HG02678 (cell line): ENCODE data around the gene EFCC1.

Experiments used
- ATAC-seq: cut with Tn5 transposase; IDR thresholded peaks from one replicate; pipeline ENCODE4 v1.9.1; 2021; ENCODE audit warnings: mild to moderate bottlenecking, moderate library complexity; ENCODE audit not compliant: unreplicated experiment

EFCC1 gene

GRCh38 chr3:129031476-129032215, 30.5 kb downstream of the EFCC1 start:
- no peak for ATAC-seq

DNA sequence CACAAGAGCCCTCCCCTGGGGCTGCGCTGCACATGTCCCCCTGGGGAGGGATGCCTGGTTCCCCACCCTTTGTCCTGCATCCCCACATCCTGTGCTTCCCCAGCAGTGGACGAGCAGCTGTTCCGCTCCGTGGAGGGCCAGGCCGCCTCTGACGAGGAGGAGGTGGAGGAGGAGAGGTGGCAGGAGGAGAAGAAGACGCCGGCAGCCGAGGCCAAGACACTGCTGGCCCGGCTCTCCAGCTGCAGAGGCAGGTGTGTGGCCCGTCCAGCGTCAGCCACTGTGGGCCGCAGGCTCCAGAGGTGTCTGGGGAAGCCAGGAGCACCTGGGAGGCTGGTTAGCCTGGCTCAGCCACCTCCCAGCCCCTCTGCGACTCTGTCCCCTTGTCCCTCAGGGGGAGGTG, 31.6 kb downstream of the EFCC1 start:
- ATAC-seq: no peak

DNA sequence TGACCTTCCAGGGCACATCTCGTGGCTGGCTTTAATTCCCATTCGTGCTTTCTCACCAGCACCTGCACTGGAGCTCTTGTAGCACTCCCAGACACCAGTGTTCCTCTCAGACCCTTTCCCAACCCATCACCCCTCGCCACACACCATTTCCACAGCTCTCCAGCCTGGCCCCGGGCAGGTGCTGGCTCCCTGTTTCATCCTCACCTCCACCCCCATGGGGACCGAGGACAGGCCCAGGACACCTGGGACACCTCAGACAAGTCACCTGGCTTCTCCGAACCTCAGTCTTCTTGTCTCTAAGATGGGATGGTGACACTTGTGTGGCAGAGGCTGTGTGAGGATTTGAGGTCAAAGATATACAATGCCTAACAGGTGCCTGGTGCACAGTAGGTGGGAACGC, 32.0 kb downstream of the EFCC1 start:
- ATAC-seq: no peak

DNA sequence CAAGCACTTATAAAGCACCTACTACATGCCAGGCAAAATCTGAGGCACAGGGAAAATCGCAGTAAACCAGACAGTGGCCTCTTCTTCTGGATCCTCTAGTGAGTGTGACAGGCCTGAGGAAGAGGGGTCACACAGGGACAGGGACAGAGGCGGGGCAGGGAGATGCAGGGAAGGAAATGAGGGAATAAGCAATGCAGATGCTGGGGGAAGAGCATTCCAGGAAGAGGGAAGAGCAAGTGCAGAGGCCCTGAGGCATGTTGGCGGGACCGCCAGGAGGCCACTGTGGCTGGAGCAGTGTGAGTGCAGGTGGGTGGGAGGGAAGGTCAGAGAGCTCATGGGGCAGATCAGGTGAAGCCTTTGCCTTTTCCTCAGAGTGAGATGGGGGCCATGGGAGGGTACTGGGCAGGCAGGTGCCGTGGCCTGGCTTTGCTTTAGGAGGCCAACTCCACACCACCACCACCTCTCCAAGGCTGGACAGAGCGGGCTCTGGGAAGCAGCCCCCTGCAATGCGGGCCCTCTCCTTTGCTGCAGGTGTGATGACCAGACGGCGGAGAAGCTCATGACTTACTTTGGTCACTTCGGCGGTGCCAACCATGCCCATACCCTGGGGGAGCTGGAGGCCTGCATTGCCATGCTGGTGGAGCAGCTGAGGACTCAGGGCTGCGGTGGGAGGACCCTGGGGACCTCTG, 32.7 kb downstream of the EFCC1 start:
- no peak for ATAC-seq

- no peak for ATAC-seq
These were observed 33.5 kb downstream of the EFCC1 start for GRCh38 chr3:129034642-129035041.

GRCh38 chr3:129035360-129036221, 34.5 kb downstream of the EFCC1 start:
- ATAC-seq: no peak

DNA sequence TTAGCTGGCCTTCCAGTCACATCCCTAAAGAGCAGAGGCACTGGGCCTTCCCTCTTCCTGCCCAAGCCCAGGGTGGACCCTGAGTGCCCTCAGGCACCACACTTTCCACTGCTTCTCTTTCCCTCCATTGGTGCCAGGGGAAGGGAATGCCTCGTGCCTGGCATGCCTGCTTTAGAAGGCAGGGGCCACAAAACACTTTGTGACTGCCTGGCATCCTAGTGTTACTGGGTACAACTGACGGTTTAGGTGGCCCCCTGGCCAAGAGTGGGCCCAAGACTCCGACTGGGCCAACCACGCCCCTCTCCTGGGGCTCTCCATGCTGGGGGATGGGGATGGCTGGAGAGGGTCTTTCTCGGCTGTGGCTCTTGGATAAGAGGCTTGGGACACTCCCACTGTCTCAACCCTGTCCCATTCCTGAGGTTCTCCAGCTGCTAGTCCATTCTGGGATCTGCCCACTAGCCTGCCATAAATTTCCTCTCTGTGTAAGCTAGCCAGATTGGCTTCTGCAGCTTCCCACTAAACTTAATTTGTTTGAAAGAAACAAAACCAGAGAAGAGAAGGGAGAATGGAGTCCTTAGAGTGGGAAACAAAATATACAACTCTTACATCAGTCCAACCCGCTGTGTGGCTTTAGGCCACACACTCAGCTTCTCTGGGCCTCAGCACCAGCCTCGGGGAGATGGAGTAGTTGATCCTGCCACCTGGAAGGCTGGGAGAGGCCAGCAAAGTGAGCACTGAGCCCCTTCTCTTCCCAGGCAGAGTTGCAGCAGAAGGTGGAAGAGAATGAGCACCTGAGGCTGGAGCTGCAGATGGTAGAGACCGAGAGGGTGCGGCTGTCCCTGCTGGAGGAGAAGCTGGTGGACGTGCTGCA, 35.4 kb downstream of the EFCC1 start:
- ATAC-seq: no peak

- ATAC-seq: no peak
These were observed 36.0 kb downstream of the EFCC1 start for GRCh38 chr3:129037093-129037419.

DNA sequence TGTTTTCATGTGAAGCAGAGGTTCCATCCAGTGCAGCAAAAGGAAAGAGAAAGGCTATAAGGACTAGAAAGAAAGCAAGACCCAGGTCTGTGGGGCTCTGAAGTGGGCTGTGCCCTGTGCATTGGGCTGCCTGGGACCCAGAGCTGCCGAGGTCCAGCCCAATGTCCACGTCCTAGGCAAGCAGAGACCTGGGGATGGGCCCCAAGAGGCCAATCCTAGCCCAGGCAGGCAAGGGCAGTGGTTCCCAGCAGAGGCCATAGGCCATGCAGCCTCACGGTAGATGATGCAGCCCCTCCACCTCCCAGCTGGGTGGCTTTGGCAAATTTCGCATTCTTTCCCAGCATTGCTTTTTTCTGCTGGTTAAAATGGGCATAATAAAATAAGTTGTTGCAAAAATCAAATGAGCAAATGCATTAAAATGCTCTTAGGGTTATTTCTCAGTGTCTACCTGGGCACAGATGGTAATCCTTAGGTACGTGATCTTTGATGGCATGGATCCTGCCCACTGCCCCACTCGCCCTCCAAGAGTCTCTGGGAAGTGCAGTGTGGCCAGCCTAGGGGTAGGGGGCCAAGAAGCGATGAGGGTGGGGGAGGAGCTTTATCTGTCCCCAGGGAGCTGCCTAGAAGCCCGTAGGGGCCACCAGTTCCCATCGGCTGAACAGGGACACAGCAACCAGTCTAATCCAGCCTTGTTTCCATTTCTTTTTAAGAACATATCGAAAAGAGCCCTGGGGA, 37.2 kb downstream of the EFCC1 start:
- no peak for ATAC-seq

GRCh38 chr3:129039271-129040038, 38.4 kb downstream of the EFCC1 start:
- ATAC-seq: no peak

DNA sequence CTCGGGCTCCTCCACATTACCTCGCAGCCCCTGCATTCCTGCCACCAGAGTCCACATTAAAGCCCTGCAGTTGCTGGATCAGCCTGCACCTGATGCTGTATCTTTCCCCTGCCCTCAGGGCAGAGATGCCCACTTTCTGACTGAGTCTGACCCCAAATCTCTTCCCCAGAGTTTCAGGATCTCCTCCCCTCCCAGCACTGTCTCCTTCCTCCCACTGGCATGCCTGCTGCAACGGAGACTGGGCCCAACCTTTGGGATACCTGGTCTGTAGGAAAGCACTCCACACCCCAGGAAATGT, 38.9 kb downstream of the EFCC1 start:
- no peak for ATAC-seq

GRCh38 chr3:129040579-129041300, 39.6 kb downstream of the EFCC1 start:
- no peak for ATAC-seq

DNA sequence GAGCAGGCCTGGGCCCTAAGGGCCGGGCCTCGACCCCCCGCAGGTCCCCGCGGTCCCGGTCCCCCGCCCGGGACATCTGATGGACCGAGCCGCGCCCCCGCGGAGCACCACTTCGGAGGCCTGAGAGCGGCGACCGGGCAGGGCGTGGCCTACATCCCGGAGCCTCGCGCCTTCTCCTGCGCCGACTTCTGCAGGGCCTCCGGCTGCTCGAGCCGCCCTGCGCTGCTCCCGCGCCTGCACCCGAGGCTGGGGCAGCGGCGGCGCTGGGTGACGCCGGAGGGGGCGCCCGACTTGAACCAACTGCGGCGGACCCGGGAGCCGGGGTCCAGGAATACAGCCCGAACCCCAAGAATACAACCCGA, 44.6 kb downstream of the EFCC1 start:
- ATAC-seq: no peak

- ATAC-seq: no peak
These were observed 45.1 kb downstream of the EFCC1 start for GRCh38 chr3:129046037-129046731.

DNA sequence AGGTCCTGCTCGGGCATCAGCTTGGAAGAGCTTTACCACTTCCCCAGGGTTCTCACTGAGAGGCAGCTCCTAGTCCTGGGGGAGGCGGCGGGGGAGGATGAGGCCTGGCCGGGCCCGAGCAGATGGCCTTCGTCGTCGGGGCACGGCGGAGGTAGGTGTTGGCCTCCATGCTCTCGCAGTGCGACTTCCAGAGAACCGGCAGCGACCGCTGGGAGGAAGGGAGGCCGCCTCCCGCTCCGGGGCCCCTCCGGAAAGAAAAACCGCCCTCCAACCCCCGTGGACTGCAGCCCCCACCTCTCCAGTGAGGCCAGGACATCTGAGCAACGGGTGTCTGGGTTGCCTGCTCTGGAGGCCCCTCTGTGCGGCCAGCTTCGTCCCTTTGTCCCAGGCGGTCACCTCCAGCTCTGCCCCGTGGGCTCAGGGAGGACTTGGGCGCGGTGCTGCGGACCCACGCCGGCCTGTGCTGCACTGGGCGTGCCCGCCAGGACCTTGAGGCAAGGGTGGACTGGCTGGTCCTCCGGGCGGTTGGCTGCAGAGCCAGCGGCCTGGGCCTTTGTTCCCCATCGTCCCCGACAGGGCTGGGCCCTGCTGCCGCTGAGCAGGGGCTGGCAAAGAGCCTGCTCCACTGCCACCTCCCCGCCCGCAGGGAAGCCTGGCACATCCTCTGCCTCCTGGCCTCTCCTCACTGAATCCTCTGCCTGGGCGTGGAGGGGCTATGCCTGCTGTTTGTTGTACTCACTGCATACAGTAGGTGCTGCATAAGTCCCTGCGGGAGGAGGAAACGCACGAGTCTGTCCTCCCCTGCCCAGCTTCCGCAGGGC, 45.8 kb downstream of the EFCC1 start:
- ATAC-seq: no peak

DNA sequence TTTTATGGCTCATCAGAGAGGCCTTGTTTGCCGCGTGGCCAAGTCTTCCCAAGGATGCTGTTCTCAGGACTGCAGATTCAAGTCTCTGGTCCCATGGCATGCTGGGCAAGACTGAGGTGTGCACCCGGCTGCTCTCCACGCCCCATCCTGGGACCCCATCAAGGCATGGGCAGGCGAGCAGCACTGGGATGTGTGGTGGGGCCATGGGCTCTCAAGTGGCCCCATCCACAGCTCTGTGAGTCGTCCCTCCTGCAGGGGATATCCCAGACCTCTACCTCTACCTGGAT, 46.4 kb downstream of the EFCC1 start:
- no peak for ATAC-seq

GRCh38 chr3:129050556-129051295, 49.6 kb downstream of the EFCC1 start:
- no peak for ATAC-seq
